Measurements from ENCODE around the gene IL1RAPL1.

Gene IL1RAPL1

DNA sequence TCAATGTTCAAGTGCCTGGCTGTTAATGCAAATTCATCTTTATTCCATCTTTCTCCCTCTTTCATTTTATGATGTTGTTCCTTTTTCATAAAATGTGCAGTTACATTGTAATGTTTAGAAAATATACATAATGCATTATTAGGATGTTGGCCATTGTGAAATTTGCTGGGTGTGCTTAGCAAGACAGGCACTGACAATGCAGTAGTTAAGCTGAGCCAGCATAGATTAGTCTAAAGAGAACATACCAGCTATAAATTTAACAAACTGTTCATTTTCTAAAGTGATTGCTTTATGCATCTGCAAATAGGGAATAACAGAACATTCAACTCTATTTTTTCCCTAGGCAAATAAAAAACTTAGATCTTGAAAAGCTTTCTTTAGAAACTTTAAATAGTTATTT, 436.0 kb downstream of the IL1RAPL1 start:
- H3K27ac ChIP-seq (ENCODE audit: low read depth, low read length): no peak overlapping the region
- no peaks in the 10 kb centered on the region for H3K4me1 ChIP-seq (ENCODE audit: control insufficient read depth, insufficient read depth, low read length)
- no peak overlapping the region for H3K4me3 ChIP-seq (ENCODE audit: low read depth, low read length)
- no peaks in the 10 kb centered on the region for H3K27me3 ChIP-seq (ENCODE audit: control insufficient read depth, insufficient read depth, low read length)
- no peaks in the 10 kb centered on the region for H3K36me3 ChIP-seq (ENCODE audit: control insufficient read depth, insufficient read depth, low read length)
- H3K9me3 ChIP-seq (ENCODE audit: control insufficient read depth, insufficient read depth, low read depth, low read length): no peaks in the 10 kb centered on the region
- no peak overlapping the region for H3K9ac ChIP-seq (ENCODE audit: low read length)

DNA sequence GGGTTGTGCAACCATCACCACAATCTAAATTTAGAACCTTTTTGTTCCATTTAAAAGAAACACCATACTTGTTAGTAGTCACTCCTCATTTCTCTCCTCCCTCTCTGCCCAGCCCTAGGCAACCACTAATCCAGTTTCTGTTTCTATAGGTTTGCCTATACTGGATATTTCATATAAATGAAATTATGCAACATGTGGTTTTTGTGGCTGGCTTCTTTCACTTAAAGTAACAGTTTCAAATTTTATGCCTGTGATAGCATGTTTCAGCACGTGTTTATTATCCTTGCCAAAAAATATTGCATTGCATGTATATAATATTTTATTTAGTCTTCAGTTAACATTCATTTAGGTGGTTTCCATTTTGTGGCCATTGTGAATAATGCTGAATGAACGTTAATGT, 437.6 kb downstream of the IL1RAPL1 start:
- Histone ChIP-seq H3K27ac (ENCODE audit: low read depth, low read length) (no peak overlapping the region), H3K9me3 (ENCODE audit: control insufficient read depth, insufficient read depth, low read depth, low read length) (no peaks in the 10 kb centered on the region), H3K4me1 (ENCODE audit: control insufficient read depth, insufficient read depth, low read length) (no peaks in the 10 kb centered on the region), H3K4me3 (ENCODE audit: low read depth, low read length) (no peak overlapping the region), H3K36me3 (ENCODE audit: control insufficient read depth, insufficient read depth, low read length) (no peaks in the 10 kb centered on the region), H3K9ac (ENCODE audit: low read length) (no peak overlapping the region), H3K27me3 (ENCODE audit: control insufficient read depth, insufficient read depth, low read length) (no peaks in the 10 kb centered on the region)

DNA sequence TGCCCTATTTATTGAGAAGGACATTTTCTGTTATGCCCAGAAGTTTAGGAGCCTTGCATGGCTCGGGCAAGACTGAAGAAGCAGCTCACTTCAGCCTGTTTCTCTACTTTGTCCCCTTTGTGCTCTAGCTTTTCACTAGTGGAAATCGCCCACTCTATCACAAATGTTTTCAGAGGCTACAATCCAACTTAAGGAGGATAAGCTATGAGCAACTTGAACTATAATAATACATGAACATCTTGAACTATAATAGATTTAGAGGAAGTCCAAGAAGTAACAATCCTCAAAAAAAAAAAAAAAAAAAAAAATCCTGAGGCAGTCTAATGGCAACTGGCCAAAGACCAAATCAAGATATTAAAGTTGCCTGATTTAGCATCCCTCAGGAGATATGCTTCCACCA, 452.3 kb downstream of the IL1RAPL1 start:
- Histone ChIP-seq H3K4me3 (ENCODE audit: low read depth, low read length) (no peak overlapping the region), H3K9ac (ENCODE audit: low read length) (no peak overlapping the region), H3K4me1 (ENCODE audit: control insufficient read depth, insufficient read depth, low read length) (peaks cover 6% of the 10 kb centered on the region; the same call in 1 of the 2 replicates), H3K27me3 (ENCODE audit: control insufficient read depth, insufficient read depth, low read length) (no peaks in the 10 kb centered on the region; the same call in 1 of the 2 replicates), H3K36me3 (ENCODE audit: control insufficient read depth, insufficient read depth, low read length) (no peaks in the 10 kb centered on the region), H3K9me3 (ENCODE audit: control insufficient read depth, insufficient read depth, low read depth, low read length) (no peaks in the 10 kb centered on the region), H3K27ac (ENCODE audit: low read depth, low read length) (no peak overlapping the region)

DNA sequence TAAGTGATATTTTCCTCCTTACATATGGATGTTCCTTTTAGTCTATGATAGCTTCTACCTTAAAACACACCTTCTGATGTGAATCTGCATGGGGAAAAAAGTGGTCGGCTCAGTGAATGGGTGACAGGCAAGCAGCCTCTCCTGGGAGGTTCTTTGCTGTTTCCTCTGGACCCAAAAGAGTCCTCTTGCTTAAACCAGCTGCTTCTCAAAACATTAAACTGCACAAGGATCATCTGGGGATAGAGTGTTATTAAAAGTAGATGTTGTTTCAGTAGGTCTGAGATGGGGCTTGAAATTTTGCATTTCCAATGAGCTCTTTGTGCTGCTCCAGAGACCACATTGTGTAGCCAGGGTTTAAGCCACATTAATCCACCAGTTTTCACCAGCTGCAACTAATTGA, 452.9 kb downstream of the IL1RAPL1 start:
- Histone ChIP-seq H3K9me3 (ENCODE audit: control insufficient read depth, insufficient read depth, low read depth, low read length) (no peaks in the 10 kb centered on the region), H3K4me3 (ENCODE audit: low read depth, low read length) (no peak overlapping the region), H3K27me3 (ENCODE audit: control insufficient read depth, insufficient read depth, low read length) (no peaks in the 10 kb centered on the region; the same call in 1 of the 2 replicates), H3K27ac (ENCODE audit: low read depth, low read length) (no peak overlapping the region), H3K36me3 (ENCODE audit: control insufficient read depth, insufficient read depth, low read length) (no peaks in the 10 kb centered on the region), H3K4me1 (ENCODE audit: control insufficient read depth, insufficient read depth, low read length) (peaks cover 6% of the 10 kb centered on the region; the same call in 1 of the 2 replicates), H3K9ac (ENCODE audit: low read length) (no peak overlapping the region)

DNA sequence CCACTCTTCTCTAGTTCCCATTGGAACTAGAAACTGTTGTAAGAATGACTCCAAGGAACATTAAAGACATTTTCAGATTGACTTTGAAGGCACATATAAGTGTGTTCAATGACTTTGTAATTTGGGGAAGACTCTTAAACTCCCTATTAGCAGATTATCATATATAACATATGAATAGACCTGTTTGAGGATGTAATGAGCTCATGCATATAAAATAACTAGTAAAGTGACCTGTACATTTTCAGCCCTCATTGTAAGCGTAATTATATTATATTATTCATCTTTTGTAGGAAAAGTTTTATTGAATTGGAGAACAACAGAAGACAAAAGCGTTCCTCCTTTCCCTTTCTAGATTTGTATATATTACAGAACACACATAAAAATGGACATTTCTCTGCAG, 455.1 kb downstream of the IL1RAPL1 start:
- no peak overlapping the region for H3K4me3 ChIP-seq (ENCODE audit: low read depth, low read length)

DNA sequence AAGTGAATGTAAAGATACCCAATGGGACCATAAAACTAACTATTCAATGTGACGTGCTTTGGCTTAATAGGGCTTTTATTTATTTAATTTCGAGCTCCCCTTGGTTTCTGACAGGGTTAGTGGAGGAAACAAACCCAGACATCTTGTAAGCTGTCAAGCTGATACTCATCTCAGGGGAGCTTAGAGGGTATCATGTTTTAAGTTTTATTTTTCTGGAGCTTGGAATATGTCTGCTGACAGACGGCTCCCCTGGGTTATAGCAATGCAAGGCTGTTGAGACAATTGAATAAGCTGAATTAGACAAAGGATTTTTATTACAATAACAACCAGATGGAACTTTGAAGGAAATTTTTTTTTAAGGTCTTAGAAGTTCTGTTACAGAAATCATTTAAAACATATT, 456.5 kb downstream of the IL1RAPL1 start:
- Histone ChIP-seq H3K27ac (ENCODE audit: low read depth, low read length) (no peak overlapping the region), H3K4me3 (ENCODE audit: low read depth, low read length) (no peak overlapping the region), H3K27me3 (ENCODE audit: control insufficient read depth, insufficient read depth, low read length) (no peaks in the 10 kb centered on the region; the same call in 1 of the 2 replicates), H3K9me3 (ENCODE audit: control insufficient read depth, insufficient read depth, low read depth, low read length) (no peaks in the 10 kb centered on the region), H3K36me3 (ENCODE audit: control insufficient read depth, insufficient read depth, low read length) (no peaks in the 10 kb centered on the region), H3K9ac (ENCODE audit: low read length) (no peak overlapping the region), H3K4me1 (ENCODE audit: control insufficient read depth, insufficient read depth, low read length) (peaks cover 6% of the 10 kb centered on the region; the same call in 1 of the 2 replicates)

More for the DNA sequence above, 455.1 kb downstream of the IL1RAPL1 start:
- Histone ChIP-seq H3K27ac (ENCODE audit: low read depth, low read length) (no peak overlapping the region), H3K4me1 (ENCODE audit: control insufficient read depth, insufficient read depth, low read length) (peaks cover 6% of the 10 kb centered on the region; the same call in 1 of the 2 replicates), H3K27me3 (ENCODE audit: control insufficient read depth, insufficient read depth, low read length) (no peaks in the 10 kb centered on the region; the same call in 1 of the 2 replicates), H3K36me3 (ENCODE audit: control insufficient read depth, insufficient read depth, low read length) (no peaks in the 10 kb centered on the region), H3K9me3 (ENCODE audit: control insufficient read depth, insufficient read depth, low read depth, low read length) (no peaks in the 10 kb centered on the region), H3K9ac (ENCODE audit: low read length) (no peak overlapping the region)

DNA sequence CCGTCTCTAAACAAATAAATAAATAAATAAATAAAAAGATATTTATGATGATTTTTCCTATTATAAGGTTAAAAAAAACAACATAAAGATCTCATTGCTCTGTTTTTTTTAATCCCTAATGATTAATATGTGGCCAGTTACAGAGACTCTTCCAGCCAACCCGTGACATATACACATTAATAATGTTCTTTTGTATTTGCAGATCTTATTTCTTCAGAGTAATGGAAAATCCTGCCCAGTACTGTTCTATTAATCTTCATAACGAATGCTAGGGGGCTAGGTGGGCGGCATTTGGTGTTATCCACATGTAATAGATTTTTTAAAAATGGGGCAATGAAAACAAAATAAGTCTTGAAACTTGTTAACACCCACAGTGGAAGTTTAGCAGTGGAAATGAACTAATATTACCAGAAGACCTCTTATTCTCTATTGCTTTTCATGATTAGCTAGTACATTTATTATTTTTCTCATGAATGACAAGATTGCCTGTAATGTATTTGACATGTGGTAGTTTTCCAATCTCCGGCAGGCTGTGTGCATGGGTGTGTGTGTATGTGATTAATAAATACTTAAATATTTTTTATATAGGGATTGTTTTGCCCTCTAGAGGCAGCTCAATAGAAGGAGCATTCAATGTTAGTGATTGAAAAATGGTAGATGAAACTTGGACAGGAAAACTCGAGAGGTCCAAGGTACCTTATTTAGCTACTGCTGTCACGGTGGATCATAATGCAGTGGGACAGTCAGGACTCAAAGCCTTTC, 457.4 kb downstream of the IL1RAPL1 start:
- peaks cover 6% of the 10 kb centered on the region; the same call in 1 of the 2 replicates for H3K4me1 ChIP-seq (ENCODE audit: control insufficient read depth, insufficient read depth, low read length)
- no peak overlapping the region for H3K9ac ChIP-seq (ENCODE audit: low read length)
- no peaks in the 10 kb centered on the region; the same call in 1 of the 2 replicates for H3K27me3 ChIP-seq (ENCODE audit: control insufficient read depth, insufficient read depth, low read length)
- no peak overlapping the region for H3K27ac ChIP-seq (ENCODE audit: low read depth, low read length)
- H3K36me3 ChIP-seq (ENCODE audit: control insufficient read depth, insufficient read depth, low read length): no peaks in the 10 kb centered on the region
- no peaks in the 10 kb centered on the region for H3K9me3 ChIP-seq (ENCODE audit: control insufficient read depth, insufficient read depth, low read depth, low read length)
- no peak overlapping the region for H3K4me3 ChIP-seq (ENCODE audit: low read depth, low read length)

DNA sequence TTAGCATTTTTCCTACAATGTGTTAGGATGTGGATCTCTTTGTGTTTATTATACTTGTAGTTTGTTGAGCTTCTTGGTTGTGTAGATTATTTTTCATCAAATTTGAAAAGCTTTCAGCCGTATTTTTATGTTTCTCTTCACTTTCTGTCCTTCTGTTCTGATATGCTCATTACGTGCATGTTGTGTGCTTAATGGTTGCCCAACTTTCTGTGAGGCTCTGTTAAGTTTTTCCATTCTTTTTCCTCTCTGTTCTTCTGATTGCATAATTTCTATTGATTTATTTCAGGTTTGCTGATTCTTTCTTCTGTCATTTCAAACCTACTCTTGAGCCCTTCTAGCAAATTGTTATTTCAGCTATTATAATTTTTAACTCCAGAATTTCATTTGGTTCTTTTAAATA, 478.2 kb downstream of the IL1RAPL1 start:
- no peaks in the 10 kb centered on the region; the same call in 1 of the 2 replicates for H3K27me3 ChIP-seq (ENCODE audit: control insufficient read depth, insufficient read depth, low read length)
- no peak overlapping the region for H3K9ac ChIP-seq (ENCODE audit: low read length)
- no peak overlapping the region for H3K4me3 ChIP-seq (ENCODE audit: low read depth, low read length)
- H3K27ac ChIP-seq (ENCODE audit: low read depth, low read length): no peak overlapping the region
- H3K4me1 ChIP-seq (ENCODE audit: control insufficient read depth, insufficient read depth, low read length): peaks cover 27% of the 10 kb centered on the region
- no peaks in the 10 kb centered on the region for H3K9me3 ChIP-seq (ENCODE audit: control insufficient read depth, insufficient read depth, low read depth, low read length)
- no peaks in the 10 kb centered on the region for H3K36me3 ChIP-seq (ENCODE audit: control insufficient read depth, insufficient read depth, low read length)

DNA sequence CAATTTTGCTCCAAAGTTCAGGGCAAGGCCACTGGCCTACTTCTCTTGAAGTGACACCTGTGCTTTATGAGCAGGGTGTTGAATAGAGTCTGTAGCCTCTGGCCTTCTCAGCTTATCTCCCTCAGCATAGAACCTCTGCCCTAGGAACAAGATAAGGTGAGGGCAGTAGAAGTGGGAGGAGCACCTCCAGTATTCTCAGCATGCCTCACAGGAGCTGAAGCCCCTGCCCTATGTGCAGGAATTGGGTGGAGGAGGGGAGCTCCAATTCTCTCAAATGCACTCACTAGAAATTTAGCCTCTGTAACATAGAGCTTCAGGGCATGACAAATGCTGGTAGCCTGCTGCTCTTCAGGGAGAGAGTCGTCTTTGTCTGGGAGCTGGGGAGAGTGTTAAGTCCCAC, 479.3 kb downstream of the IL1RAPL1 start:
- Histone ChIP-seq H3K27me3 (ENCODE audit: control insufficient read depth, insufficient read depth, low read length) (no peaks in the 10 kb centered on the region; the same call in 1 of the 2 replicates), H3K9me3 (ENCODE audit: control insufficient read depth, insufficient read depth, low read depth, low read length) (no peaks in the 10 kb centered on the region), H3K4me1 (ENCODE audit: control insufficient read depth, insufficient read depth, low read length) (peaks cover 27% of the 10 kb centered on the region), H3K36me3 (ENCODE audit: control insufficient read depth, insufficient read depth, low read length) (no peaks in the 10 kb centered on the region), H3K9ac (ENCODE audit: low read length) (no peak overlapping the region), H3K27ac (ENCODE audit: low read depth, low read length) (no peak overlapping the region), H3K4me3 (ENCODE audit: low read depth, low read length) (peak overlapping the region; percentile 14; the same call in 1 of the 2 replicates)

DNA sequence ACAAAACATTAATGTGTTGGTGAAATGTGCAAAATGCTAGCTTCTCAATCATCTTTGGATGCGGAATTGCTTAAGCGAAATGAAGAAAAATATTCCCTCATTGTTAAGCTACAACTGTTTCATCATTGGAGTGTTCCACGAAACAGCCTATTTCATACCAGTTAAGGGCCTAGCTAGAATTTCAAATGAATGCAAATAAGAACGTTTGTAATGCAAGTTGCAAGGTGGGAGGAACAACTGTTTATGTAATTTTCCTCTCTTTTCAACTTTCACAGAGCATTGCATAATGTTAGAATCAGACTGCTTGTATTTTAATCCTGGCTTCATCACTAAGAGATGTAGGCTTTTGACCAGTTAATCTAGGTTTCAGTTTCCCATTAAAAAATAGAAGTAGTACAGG, 480.1 kb downstream of the IL1RAPL1 start:
- no peak overlapping the region for H3K9ac ChIP-seq (ENCODE audit: low read length)
- H3K4me3 ChIP-seq (ENCODE audit: low read depth, low read length): peak overlapping the region; percentile 11; the same call in 1 of the 2 replicates
- no peaks in the 10 kb centered on the region; the same call in 1 of the 2 replicates for H3K27me3 ChIP-seq (ENCODE audit: control insufficient read depth, insufficient read depth, low read length)
- H3K36me3 ChIP-seq (ENCODE audit: control insufficient read depth, insufficient read depth, low read length): no peaks in the 10 kb centered on the region
- no peak overlapping the region for H3K27ac ChIP-seq (ENCODE audit: low read depth, low read length)
- no peaks in the 10 kb centered on the region for H3K9me3 ChIP-seq (ENCODE audit: control insufficient read depth, insufficient read depth, low read depth, low read length)
- H3K4me1 ChIP-seq (ENCODE audit: control insufficient read depth, insufficient read depth, low read length): peaks cover 29% of the 10 kb centered on the region

DNA sequence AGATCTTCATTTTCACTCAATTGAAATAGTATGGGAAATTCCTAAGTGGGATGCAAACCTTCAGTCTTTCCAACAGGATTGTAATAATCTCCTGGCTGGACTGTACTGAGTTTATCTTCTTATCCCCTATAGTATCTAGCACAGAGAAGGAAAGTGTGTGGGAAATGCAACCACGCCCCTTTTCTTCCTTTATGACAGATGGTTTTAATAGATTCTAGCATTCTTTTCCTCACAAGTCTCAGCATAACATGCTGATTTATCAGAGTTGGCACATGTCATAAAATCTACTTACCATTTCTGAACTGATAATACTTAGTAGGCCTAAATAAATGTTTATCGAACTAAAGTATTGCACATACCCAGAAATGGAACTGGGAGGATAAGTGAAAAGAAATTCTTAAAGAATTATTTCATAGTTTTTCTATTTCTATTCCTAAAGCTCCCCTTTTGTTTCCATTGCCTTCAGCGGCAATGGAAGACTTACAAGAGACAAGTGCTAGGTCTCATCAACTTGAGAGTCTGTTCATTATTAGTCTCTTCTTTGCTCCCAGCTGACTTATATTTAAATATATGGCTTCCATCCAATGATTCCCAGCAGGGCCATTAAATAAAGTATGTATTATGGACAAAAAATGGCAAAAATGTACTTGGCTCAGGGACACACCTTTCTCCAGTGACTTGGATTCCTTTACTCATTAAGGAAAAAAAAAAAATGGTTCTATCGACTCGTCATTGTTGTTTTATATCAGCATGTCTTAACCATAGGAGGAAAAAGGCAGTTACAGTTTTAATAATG, 484.5 kb downstream of the IL1RAPL1 start:
- no peak overlapping the region for H3K9ac ChIP-seq (ENCODE audit: low read length)
- no peak overlapping the region for H3K4me3 ChIP-seq (ENCODE audit: low read depth, low read length)
- peaks cover 26% of the 10 kb centered on the region for H3K4me1 ChIP-seq (ENCODE audit: control insufficient read depth, insufficient read depth, low read length)
- no peaks in the 10 kb centered on the region for H3K36me3 ChIP-seq (ENCODE audit: control insufficient read depth, insufficient read depth, low read length)
- H3K9me3 ChIP-seq (ENCODE audit: control insufficient read depth, insufficient read depth, low read depth, low read length): no peaks in the 10 kb centered on the region
- H3K27me3 ChIP-seq (ENCODE audit: control insufficient read depth, insufficient read depth, low read length): no peaks in the 10 kb centered on the region; the same call in 1 of the 2 replicates
- H3K27ac ChIP-seq (ENCODE audit: low read depth, low read length): no peak overlapping the region; the same call in 1 of the 2 replicates

All from HUES6 (cell line).